AG10803 (cell line): ENCODE data around the gene CDK14.

Source experiments
- DNase-seq: peaks from one replicate; pipeline ENCODE4 v3.0.0; 2010; ENCODE audit warnings: low read depth
- H3K4me3 ChIP-seq: 2 replicates; pipeline ENCODE4 v1.5.1; 2011; ENCODE audit warnings: mild to moderate bottlenecking, low read length, control low read depth
- CTCF ChIP-seq: conservative IDR thresholded peaks from 2 replicates; pipeline ENCODE4 v1.5.1; 2011; ENCODE audit warnings: mild to moderate bottlenecking, low read length, control low read depth, inconsistent platforms

The CDK14 gene

GRCh38 chr7:91020636-91021385 lies 424.7 kb downstream of the CDK14 start:
- no peak overlapping the region for H3K4me3 ChIP-seq
- no peak for TF ChIP-seq CTCF
- DNase-seq: peak; percentile 15

- no peak for DNase-seq
- H3K4me3 ChIP-seq: no peak overlapping the region
- TF ChIP-seq CTCF: no peak
Measured at GRCh38 chr7:91021956-91022355, 425.8 kb downstream of the CDK14 start.

DNA sequence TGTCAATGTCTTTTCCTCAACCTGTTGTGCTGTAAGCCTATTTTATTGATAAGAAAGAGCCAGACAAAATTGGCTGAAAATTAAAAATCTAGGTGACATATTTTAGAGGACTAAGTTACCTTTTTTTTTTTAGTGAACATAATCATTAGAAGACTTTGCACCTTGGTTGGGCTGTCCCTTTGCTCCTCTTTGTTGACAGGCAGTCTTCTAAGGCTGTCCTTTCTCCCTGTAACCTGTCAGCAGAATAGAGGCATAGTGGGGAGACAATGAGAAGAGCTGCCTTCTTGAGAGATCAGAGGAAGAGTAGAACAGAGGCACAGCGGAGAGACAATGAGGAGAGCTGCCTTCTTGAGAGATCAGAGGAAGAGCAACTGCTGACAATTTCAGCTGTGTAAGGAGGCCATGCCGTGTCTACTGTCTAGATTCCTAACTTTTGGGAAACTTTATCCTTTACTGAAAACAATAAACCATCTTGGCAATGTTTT lies 429.8 kb downstream of the CDK14 start:
- H3K4me3 ChIP-seq: no peak overlapping the region
- DNase-seq: no peak
- TF ChIP-seq CTCF: no peak

DNA sequence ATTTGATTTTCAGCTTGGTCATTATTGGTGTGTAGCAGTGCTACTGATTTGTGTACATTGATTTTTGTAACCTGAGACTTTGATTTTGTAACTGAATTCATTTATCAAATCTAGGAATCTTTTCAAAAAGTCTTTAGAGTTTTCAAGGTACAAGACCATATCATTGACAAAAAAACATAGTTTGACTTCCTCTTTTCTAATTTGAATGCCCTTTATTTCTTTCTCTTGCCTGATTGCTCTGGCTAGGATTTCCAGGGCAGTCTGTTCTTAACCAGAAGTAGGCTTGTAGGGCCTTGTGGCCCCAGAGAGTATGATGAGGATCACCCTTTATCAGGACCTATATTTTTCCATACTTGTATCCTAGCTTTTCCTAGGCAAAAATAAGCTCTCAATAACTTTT lies 433.6 kb downstream of the CDK14 start:
- TF ChIP-seq CTCF: no peak
- no peak overlapping the region for H3K4me3 ChIP-seq
- DNase-seq: no peak

DNA sequence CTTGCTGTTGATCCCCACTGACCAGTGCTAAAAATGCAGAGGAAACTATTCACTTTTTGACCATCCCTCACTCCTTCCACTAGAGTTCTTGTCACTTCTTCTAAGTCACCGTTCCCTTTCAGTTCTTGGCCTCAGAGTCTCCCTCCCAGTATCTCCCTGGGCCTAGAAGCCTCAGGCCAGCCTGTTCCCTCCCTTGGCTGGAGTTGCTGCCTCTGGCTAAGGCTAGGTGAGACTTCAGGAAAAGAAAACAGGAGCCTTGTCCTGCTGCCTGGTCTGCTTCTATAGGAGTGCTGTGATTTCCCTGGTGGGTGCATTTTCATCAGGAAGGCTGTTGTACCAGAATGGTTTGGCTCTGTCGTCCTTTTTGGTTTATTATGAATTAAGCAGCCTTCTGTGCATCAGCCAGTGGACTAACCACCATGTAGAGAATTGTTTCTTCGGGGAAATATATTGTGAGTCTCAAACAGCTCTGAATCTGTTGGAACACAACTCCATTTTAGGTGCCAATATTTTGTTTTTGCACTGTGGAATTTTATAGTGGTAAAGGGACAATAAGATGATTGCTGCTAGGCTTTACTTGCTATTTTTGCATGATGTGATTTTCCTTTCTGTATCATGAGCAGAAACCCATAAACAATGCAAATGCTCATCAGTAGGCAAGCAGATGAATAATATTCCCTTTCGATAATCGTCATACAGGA lies 434.7 kb downstream of the CDK14 start:
- no peak for DNase-seq
- no peak for TF ChIP-seq CTCF
- H3K4me3 ChIP-seq: no peak overlapping the region

GRCh38 chr7:91031757-91032156 lies 435.6 kb downstream of the CDK14 start:
- TF ChIP-seq CTCF: no peak
- no peak overlapping the region for H3K4me3 ChIP-seq
- no peak for DNase-seq

- no peak for TF ChIP-seq CTCF
- no peak overlapping the region for H3K4me3 ChIP-seq
- no peak for DNase-seq
Measured at GRCh38 chr7:91033574-91033973, 437.5 kb downstream of the CDK14 start.
